HG02610 (cell line): ENCODE measurements around the gene SEC61G.

ENCODE experiments used
- ATAC-seq: cut with Tn5 transposase; IDR thresholded peaks from one replicate; pipeline ENCODE4 v1.9.1; 2021; ENCODE audit warnings: mild to moderate bottlenecking, moderate library complexity; ENCODE audit not compliant: unreplicated experiment

SEC61G gene

DNA sequence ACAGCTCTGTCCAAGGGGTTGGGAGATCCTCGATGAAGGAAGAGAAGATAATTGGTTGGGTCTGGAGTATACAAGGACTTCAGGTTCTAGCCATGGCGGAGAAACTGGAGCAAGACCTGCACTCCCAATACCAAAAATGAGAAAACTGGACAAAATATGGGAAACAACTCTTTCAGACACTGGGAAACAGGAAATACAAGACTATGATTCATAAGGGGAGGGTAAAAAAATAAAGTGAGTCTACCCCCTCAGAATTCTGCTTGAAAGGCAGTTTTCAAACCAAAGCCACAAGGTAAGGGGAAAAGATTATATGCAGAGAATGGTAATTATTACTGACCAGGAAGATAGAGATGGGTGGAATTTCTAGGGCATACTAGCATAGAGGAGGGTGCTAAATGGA is 10.2 kb upstream of the SEC61G start:
- ATAC-seq = no peak

DNA sequence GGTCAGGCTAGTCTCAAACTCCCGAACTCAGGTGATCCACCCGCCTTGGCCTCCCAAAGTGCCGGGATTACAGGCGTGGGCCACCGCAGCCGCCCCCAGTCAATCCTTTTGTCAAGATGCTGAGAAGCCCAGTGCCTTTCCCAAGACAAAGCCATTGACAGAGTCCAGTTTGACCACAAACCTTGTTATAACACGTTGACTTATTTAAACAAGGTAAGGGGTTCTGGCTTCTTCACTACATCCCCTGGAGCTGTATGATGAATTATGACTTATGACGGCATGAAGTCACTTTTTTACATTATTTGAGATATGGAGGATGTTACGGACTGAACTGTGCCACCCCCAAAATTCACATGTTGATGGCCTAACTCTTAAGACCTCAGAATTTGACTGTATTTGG is 5.8 kb upstream of the SEC61G start:
- ATAC-seq = no peak

DNA sequence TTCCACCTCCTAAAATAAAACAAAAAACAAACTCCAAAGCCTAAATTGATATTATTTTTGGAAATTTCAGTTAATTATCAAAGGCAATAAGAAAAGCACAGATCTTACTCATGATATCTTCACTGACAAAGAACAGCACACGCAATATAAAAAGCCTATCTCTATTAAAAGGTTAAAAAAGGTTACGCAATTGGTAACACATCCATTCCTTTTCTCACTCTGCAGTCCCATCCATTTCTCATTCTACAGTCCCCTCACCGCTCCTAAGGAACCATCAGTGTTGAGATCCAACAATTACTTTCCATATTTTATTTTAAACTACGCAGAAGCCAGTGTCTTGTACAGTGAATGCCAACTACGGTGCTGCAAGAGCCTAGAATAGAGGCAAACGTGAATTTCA is 1.3 kb downstream of the SEC61G start:
- no peak for ATAC-seq

DNA sequence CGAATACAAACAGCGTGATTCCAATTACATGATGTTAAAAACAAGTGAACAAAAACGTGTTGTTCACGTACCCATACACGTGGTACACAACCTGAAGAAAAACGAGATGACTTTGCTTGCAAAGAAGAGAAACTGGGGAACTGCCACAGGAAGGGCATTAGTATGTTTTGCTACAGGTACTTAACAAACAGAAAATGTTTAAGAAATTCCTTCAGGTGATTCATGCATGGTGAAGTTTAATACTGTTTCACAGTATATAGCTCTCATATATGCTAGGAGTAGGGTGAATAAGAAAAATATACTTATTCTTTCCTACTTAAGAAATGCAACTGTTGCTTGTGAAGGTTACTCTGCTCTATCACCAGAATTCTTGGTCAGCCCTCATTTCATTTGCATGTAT is 9.8 kb downstream of the SEC61G start:
- no peak for ATAC-seq

DNA sequence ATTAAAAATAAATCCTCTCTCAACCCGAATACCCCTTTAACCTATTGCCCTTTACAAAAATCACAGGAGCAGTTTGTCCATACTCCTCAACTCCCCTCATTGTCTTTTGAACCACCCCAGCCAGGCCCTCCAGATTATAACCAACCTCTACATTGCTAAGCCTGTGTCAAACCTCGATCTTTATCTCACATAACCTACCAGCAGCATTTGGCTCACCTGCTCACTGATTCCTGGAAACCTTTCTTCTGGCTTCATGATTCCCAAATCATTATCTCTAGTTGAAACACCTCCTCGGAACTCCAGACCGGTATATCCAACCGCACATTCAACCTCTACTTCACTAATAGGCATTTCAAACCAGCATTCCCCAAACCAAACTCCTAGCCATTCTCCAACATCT is 11.8 kb downstream of the SEC61G start:
- ATAC-seq = no peak

DNA sequence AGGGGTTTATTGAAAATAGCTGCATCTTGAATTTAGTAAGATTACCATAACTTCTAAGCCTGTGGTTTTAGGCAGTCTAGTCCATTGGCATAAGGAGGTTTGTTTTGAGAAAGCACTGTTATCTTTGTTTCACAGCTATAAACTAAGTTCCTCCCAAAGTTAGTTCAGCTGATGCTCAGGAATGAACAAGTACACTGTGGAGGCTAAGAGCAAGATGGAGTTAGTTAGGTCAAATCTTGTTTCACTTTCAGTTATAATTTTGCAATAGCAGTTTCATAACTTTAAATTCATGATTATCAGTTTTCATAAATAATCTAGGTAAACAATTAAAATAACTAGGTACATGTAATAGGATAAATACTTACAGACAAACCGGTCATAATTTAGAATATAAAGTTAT is 15.4 kb downstream of the SEC61G start:
- no peak for ATAC-seq

DNA sequence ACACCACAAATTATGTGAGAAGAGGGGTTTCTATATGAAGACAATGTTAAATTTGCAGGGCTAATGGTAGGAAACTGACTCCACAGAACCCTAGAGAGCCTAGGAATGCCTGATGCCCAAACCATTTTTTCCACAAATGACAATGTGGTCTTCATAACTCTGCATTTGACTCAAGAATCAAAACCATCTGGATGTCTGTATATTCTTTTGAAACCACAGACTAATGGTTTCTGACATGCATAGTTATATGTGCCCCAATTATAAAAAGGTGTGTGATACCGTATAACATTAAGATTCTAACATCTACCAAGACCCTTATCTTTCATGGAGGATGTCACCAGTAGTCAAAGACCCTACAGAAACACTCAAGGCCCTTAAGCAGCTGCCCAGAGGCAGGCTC is 20.3 kb downstream of the SEC61G start:
- ATAC-seq = no peak

DNA sequence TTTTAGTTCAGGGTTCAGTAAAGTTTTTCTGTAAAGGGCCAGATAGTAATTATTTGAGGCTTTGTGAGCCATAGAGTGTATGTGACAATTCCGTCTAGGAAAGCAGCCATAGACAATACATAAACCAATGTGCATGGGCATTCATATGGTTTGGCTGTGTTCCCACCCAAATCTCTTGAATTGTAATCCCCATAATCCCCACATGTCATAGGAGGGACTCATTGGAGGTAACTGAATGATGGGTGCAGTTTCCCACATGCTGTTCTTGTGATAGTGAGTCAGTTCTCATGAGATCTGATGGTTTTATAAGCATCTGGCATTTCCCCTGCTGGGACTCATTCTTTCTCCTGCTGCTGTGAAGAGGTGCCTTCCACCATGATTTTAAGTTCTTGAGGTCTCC is 29.9 kb downstream of the SEC61G start:
- ATAC-seq = no peak

DNA sequence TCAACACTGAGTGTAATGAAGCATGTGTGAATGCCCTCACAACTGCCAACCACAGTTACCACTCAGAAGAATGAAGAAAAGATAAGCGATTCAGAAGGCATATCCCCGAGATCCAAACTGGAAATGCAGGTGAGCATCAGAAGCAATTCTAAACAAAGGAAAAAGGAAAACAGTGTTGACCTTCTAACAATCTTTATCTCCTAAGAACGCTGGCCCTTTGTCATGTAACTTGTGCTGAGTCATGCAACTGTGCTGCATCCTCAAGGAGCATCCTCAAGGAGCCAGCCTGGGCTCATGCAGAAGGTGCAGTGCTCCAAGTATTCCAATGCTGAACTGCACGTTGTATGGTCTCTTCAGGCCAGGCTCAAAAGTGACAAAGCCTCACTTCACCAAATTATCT is 30.6 kb downstream of the SEC61G start:
- no peak for ATAC-seq

DNA sequence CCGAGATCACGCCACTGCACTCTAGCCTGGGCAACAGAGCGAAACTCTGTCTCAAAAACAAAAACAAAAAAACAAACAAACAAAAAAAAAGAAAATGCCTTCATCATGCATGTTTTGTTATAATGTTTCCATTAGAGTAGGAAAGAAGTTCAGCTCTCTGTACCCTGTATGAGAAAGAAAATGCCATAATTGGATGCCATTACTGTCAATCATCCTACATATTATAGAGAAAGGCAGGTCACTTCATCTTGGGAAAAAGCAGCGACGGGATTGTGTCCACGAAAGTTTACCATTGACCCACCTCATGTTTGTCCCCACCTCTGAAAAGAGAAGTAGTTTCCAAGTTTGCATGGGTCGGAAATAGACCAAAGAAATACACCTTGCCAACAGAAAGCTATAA is 33.8 kb downstream of the SEC61G start:
- no peak for ATAC-seq

DNA sequence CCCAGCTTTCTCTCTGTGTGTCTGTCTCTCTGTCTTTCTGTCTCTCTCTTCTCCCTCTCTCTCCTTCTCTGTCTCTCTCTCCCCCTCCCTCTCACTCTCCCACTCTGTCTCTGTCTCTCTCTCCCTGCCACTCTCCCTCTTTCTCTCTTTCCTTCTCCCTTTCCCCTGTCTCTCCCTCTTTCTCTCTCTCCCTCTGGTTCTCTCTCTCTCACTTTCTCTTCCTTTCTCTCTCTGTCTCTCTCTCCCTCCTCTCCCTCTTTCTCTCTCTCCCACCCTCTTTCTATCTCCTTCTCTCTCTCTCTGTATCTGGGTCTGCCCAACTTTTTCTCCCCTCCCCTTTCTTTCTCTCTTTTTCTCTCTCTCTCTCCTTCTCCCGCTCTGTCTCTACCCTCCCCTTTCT is 36.5 kb downstream of the SEC61G start:
- no peak for ATAC-seq

DNA sequence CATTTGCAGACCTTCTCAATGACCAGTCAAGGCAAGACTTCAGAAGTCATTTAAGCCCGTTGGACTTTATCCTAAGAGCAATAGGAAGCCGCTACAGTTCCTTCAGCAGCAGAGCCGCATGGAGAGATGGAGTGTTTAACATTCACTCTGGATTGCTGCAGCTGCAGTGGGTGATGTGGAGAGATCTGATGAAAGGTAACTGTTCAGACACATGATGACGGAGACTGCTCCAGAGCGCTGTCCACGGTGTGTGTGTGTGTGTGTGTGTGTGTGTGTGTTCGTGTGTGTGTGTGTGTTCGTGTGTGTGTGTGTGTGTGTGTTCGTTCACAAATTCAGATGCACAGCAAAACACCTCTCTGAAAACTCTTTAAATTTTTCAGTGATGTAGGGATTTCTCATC is 37.0 kb downstream of the SEC61G start:
- ATAC-seq = no peak

DNA sequence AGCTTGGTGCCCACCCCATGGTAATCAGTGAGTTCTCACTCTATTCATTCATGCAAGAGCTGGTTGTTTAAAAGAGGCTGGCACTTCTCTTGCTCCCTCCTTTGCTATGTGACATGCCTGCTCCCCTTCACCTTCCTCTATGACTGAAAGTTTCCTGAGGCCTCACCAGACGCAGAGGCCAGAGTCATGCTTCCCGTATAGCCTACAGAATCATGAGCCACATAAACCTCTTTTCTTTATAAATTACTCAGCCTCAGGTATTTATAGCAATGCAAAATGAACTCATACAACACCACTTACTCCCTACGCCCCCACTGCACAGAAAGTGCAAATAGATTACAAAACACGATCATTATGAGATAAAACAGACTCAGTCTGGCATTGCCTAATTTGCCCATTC is 39.0 kb downstream of the SEC61G start:
- no peak for ATAC-seq

DNA sequence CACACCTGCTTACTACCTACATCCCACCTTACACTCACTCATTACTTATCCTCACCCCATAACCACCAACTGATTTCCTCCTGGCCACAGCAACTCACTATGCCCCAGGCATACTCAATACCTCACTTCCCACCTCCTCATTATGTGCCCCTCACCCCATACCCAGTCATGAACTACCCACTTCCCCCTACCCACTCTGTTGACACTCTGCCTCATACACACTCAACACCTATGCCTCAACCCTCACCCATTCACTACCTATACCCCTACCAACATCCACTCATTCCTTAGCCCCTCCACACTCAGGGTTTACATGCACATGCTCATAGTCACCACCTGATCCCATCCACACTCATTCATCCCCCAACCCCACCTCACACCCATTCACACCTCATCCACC is 39.6 kb downstream of the SEC61G start:
- no peak for ATAC-seq

DNA sequence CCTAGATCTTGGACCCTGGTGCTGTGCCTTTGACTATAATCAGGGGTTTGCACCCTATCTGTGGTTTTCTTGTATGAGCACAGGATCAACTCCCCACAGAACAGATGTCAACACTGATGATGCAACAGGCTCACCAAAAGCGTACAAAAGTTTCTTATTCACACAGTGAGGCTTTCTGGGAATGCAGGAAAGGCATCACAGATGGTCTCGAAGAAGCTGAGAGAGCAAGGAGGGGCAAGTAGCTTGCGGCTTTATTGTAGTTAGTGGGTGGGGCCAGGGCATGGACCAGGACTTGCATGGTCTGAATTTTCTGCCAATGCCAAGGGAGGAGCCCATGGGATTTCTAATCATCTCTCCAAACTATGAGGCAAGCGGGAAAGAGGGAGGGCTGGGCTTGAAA is 46.2 kb downstream of the SEC61G start:
- no peak for ATAC-seq

DNA sequence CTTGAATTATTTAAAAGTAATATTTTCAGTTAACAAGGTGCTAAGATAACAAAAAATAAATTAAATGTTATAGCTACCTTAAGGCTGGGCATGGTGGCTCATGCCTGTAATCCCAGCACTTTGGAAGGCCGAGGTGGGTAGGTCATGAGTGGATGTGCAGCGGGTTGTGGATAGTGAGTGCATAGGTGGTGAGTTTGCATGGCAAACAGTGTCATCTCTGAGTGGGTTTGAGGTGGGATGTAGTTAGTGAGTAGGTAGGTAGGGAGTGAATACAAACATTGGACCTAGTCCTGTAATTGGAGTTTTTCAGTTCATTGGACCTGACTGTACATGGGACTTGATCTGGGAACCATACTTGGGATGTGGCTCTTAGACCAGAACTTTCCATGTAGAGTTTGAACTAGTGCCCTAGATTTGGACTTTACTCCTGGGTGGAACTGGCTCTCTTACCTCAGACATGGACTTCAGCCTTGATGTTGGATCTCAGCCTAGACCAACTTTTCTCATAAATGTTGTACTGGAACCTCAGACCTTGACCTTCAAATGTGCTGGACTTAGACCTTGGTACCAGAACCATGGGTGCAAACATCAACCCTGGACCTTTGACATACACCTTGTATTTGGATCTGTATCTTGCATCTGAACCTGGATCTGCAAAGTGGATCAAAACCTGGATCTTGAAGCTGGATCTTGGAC is 47.0 kb downstream of the SEC61G start:
- no peak for ATAC-seq

DNA sequence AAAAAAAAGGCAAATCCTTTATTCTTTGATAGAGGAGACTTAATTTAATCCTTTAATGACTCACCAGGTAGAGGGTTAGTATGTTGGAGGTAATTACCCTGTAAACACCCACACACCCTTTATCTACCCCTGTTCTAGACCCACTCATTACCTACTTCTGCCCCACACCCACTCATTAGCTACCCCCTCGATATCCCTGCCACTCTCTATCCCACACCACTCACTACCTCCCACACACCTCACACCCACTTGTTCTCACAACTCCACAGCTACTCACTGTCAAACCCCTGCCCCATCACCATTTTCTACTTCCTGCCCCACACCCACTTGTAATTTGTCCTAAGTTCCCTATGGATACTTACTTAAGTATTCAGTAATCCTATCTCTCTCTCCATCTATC is 49.7 kb downstream of the SEC61G start:
- no peak for ATAC-seq

DNA sequence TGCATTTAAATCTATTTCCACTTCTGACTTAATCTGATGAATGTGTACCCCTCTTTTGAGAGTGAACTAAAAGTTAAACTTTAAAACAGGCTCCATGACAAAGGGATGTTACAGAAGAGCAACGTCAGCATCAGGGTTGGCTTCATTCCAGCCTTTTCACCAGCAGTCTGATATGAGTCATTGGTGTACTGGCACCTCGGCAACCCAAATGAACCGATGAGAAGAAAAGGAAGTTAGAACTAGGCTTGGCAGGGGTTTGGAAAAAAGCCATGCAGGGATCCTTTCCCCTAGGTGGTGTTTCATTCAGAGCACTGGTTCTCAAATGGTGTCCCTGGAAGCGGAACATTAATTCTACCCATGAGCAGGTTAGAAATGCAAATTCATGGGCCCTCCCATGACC is 53.6 kb downstream of the SEC61G start:
- no peak for ATAC-seq

DNA sequence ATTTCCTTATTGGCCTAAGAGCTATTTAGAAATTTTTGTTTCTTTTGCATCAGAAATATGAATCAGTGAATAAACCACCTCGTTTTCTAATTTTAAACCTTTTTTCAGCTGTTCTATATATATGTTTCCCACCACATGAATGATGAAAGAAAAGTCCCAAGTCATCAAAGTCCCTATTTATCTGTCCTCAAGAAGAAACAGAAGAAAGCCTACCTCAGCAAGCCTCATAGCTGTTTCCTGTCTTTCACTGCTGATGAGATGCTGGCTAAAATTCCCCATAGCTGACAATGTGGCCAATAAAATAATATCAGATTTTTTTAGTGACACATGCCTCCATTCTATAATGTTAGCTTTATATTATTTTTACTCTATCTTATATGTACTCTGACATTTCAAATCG is 54.2 kb downstream of the SEC61G start:
- ATAC-seq = no peak
